OCI-LY1 (cell line): Measurements from ENCODE around the gene SPSB1.

ENCODE experiments used
- H2AFZ ChIP-seq: fragments of 200-600 bp; sonication (generic), shearing (Covaris generic); 2 replicates; pipeline ENCODE4 v1.6.0; 2014; ENCODE audit warnings: antibody characterized with exemption, mild to moderate bottlenecking, low read length
- H3F3A ChIP-seq: fragments of 200-600 bp; sonication (generic), shearing (Covaris generic); 2 replicates; pipeline ENCODE4 v1.6.0; 2014; ENCODE audit warnings: mild to moderate bottlenecking, antibody characterized with exemption, low read length, moderate library complexity; ENCODE audit not compliant: insufficient read depth
- H3K27ac ChIP-seq: fragments of 200-600 bp; sonication (generic); 2 replicates; pipeline ENCODE4 v1.5.1; 2014; ENCODE audit warnings: low read length, mixed run types, mild to moderate bottlenecking, low read depth; ENCODE audit not compliant: poor library complexity, severe bottlenecking
- H3K27me3 ChIP-seq: fragments of 200-600 bp; sonication (generic); 2 replicates; pipeline ENCODE4 v1.6.0; 2014; ENCODE audit warnings: antibody characterized with exemption, mild to moderate bottlenecking, low read length, moderate library complexity; ENCODE audit not compliant: insufficient read depth
- H3K36me3 ChIP-seq: fragments of 200-600 bp; sonication (generic); 2 replicates; pipeline ENCODE4 v1.6.1; 2014; ENCODE audit warnings: mild to moderate bottlenecking, antibody characterized with exemption, low read length, moderate library complexity, mixed read lengths; ENCODE audit not compliant: insufficient read depth
- H3K4me1 ChIP-seq: fragments of 200-600 bp; sonication (generic); 2 replicates; pipeline ENCODE4 v1.5.1; 2014; ENCODE audit warnings: mild to moderate bottlenecking, low read length, moderate library complexity; ENCODE audit not compliant: insufficient read depth, severe bottlenecking
- H3K4me2 ChIP-seq: fragments of 200-600 bp; sonication (generic), shearing (Covaris generic); 2 replicates; pipeline ENCODE4 v1.6.1; 2014; ENCODE audit warnings: low read length
- H3K4me3 ChIP-seq: fragments of 200-600 bp; sonication (generic); 2 replicates; pipeline ENCODE4 v1.5.1; 2014; ENCODE audit warnings: low read length, low read depth, mild to moderate bottlenecking, mixed read lengths; ENCODE audit not compliant: poor library complexity, severe bottlenecking
- H3K79me2 ChIP-seq: fragments of 200-600 bp; shearing (Covaris generic); 2 replicates; pipeline ENCODE4 v1.6.1; 2016; ENCODE audit warnings: mixed run types, low read length, mixed read lengths; ENCODE audit not compliant: insufficient read depth
- H3K9ac ChIP-seq: fragments of 200-600 bp; sonication (generic), shearing (Covaris generic); 2 replicates; pipeline ENCODE4 v1.6.1; 2014; ENCODE audit warnings: mild to moderate bottlenecking, low read length, mixed read lengths
- H3K9me2 ChIP-seq: fragments of 200-600 bp; sonication (generic), shearing (Covaris generic); 2 replicates; pipeline ENCODE4 v1.6.1; 2014; ENCODE audit warnings: low read depth, mild to moderate bottlenecking, low read length, mixed read lengths
- H3K9me3 ChIP-seq: fragments of 200-600 bp; shearing (Covaris generic); 2 replicates; pipeline ENCODE4 v1.6.1; 2014; ENCODE audit warnings: low read length, mixed read lengths
- H4K20me1 ChIP-seq: fragments of 200-600 bp; sonication (generic), shearing (Covaris generic); 2 replicates; pipeline ENCODE4 v1.6.0; 2016; ENCODE audit warnings: mild to moderate bottlenecking, low read length; ENCODE audit not compliant: insufficient read depth
- CTCF ChIP-seq: fragments of 200-600 bp; sonication (generic), shearing (Covaris generic); IDR thresholded peaks from 2 replicates; pipeline ENCODE4 v1.5.1; 2017; ENCODE audit warnings: mild to moderate bottlenecking, antibody characterized with exemption, low read length, moderate library complexity, mixed read lengths
- EZH2 ChIP-seq: fragments of 200-600 bp; sonication (generic), shearing (Covaris generic); IDR thresholded peaks from 2 replicates; pipeline ENCODE4 v1.8.0; 2017; ENCODE audit warnings: borderline replicate concordance, mixed run types, mild to moderate bottlenecking, antibody characterized with exemption, low read length, moderate library complexity, mixed read lengths

The SPSB1 gene

GRCh38 chr1:9284061-9284460, 8.6 kb upstream of the SPSB1 start:
- H3K4me2 ChIP-seq: no peak overlapping the region
- TF ChIP-seq CTCF (no peak), EZH2 (no peak)
- no peak overlapping the region for H3K4me3 ChIP-seq
- H3K9me3 ChIP-seq: peaks cover 4% of the 10 kb centered on the region
- no peak overlapping the region for H3K9ac ChIP-seq
- H3K4me1 ChIP-seq: peaks cover 3% of the 10 kb centered on the region
- H3K27me3 ChIP-seq: peaks cover 12% of the 10 kb centered on the region; the same call in 1 of the 2 replicates
- H3F3A ChIP-seq: no peaks in the 10 kb centered on the region
- no peak overlapping the region for H2AFZ ChIP-seq
- no peaks in the 10 kb centered on the region for H3K36me3 ChIP-seq
- no peaks in the 10 kb centered on the region for H3K79me2 ChIP-seq
- H3K27ac ChIP-seq: no peak overlapping the region
- no peaks in the 10 kb centered on the region for H3K9me2 ChIP-seq
- no peaks in the 10 kb centered on the region for H4K20me1 ChIP-seq

GRCh38 chr1:9286556-9286955, 6.1 kb upstream of the SPSB1 start:
- H2AFZ ChIP-seq: no peak overlapping the region
- no peak overlapping the region for H3K4me3 ChIP-seq
- no peaks in the 10 kb centered on the region for H3K9me2 ChIP-seq
- no peaks in the 10 kb centered on the region for H4K20me1 ChIP-seq
- no peaks in the 10 kb centered on the region for H3K79me2 ChIP-seq
- H3K36me3 ChIP-seq: no peaks in the 10 kb centered on the region
- H3K4me2 ChIP-seq: no peak overlapping the region
- no peaks in the 10 kb centered on the region for H3F3A ChIP-seq
- TF ChIP-seq EZH2: no peak
- TF ChIP-seq CTCF: no peak
- H3K4me1 ChIP-seq: peaks cover 7% of the 10 kb centered on the region
- H3K9ac ChIP-seq: no peak overlapping the region
- no peak overlapping the region for H3K27ac ChIP-seq
- H3K27me3 ChIP-seq: peaks cover 12% of the 10 kb centered on the region; the same call in 1 of the 2 replicates
- peaks cover 4% of the 10 kb centered on the region for H3K9me3 ChIP-seq

GRCh38 chr1:9289090-9289534, 3.6 kb upstream of the SPSB1 start:
- Histone ChIP-seq H3K9me3 (peaks cover 4% of the 10 kb centered on the region), H4K20me1 (no peaks in the 10 kb centered on the region), H3K9me2 (no peaks in the 10 kb centered on the region), H3K79me2 (peaks cover 3% of the 10 kb centered on the region; the same call in 1 of the 2 replicates), H3K27me3 (peaks cover 9% of the 10 kb centered on the region; the same call in 1 of the 2 replicates), H3K4me2 (no peak overlapping the region), H3F3A (no peaks in the 10 kb centered on the region), H3K9ac (no peak overlapping the region), H3K36me3 (no peaks in the 10 kb centered on the region), H2AFZ (no peak overlapping the region), H3K4me3 (no peak overlapping the region), H3K27ac (no peak overlapping the region), H3K4me1 (peaks cover 15% of the 10 kb centered on the region)
- TF ChIP-seq EZH2 (no peak), CTCF (peak; percentile 99)
